Activated CD4-positive, alpha-beta T cell treated with anti-CD3 and anti-CD28 coated beads, Interleukin-2, amount 50 U/mL, for 24 hours (primary cell): ENCODE data around the gene CFD.
"Not testable (repeated sequence)": the region's sequence is repeated elsewhere in the genome, so short reads cannot be mapped to it uniquely, and the experiment has no call there.

Experiments used
- DNase-seq, 2 donors: peaks; one replicate each; pipeline ENCODE4 v3.0.0-alpha.2; 2020; ENCODE audit warnings: low read depth in 1 of 2, low spot score in 1 of 2

CFD gene

GRCh38 chr19:870963-871401 is 11.5 kb downstream of the CFD start:
- no peak for DNase-seq

- DNase-seq: no peak
Observed at GRCh38 chr19:871446-872265, 12.2 kb downstream of the CFD start.

- DNase-seq: peak; percentile 38 to 64
Observed at GRCh38 chr19:872266-872951, 12.9 kb downstream of the CFD start.

GRCh38 chr19:873084-873483 is 13.6 kb downstream of the CFD start:
- peak in 1 of 2 donors; percentile 40 for DNase-seq

- DNase-seq: no peak
Observed at GRCh38 chr19:873561-874041, 14.1 kb downstream of the CFD start.

- DNase-seq: no peak
Observed at GRCh38 chr19:875265-875879, 15.9 kb downstream of the CFD start.

- DNase-seq: no peak
Observed at GRCh38 chr19:876089-876488, 16.6 kb downstream of the CFD start.

GRCh38 chr19:876780-877314 is 17.4 kb downstream of the CFD start:
- no peak for DNase-seq

GRCh38 chr19:877992-878660 is 18.7 kb downstream of the CFD start:
- DNase-seq: not testable (repeated sequence)

- DNase-seq: not testable (repeated sequence)
Observed at GRCh38 chr19:878751-879561, 19.5 kb downstream of the CFD start.

GRCh38 chr19:879711-880438 is 20.4 kb downstream of the CFD start:
- DNase-seq: no peak

GRCh38 chr19:881385-882071 is 22.1 kb downstream of the CFD start:
- DNase-seq: no peak

GRCh38 chr19:882871-883497 is 23.5 kb downstream of the CFD start:
- DNase-seq: no peak

- no peak for DNase-seq
Observed at GRCh38 chr19:883661-884211, 24.3 kb downstream of the CFD start.

- DNase-seq: no peak
Observed at GRCh38 chr19:884420-885211, 25.2 kb downstream of the CFD start.

GRCh38 chr19:885536-886224 is 26.2 kb downstream of the CFD start:
- no peak for DNase-seq

GRCh38 chr19:887072-887471 is 27.6 kb downstream of the CFD start:
- DNase-seq: no peak
